Osteoblast (primary cell): ENCODE results near the gene CBX1. TPM values are rescaled to one million over a fixed set of nuclear protein-coding genes. Genes with fewer than 3 reads are reported as not detected.

Experiments
- DNase-seq: peaks from one replicate; pipeline ENCODE4 v3.0.0; 2011; ENCODE audit warnings: low spot score, mixed read lengths; ENCODE audit not compliant: insufficient read length; ENCODE audit errors: missing footprints
- H2AFZ ChIP-seq: 2 replicates; pipeline ENCODE4 v1.6.0; 2011; ENCODE audit warnings: mild to moderate bottlenecking, low read length
- H3K27ac ChIP-seq: 2 replicates; pipeline ENCODE4 v1.5.1; 2011; ENCODE audit warnings: mild to moderate bottlenecking, low read depth, low read length, moderate library complexity
- H3K27me3 ChIP-seq: 2 replicates; pipeline ENCODE4 v1.6.0; 2012; ENCODE audit warnings: mild to moderate bottlenecking, control low read depth, inconsistent platforms, low read length, moderate library complexity; ENCODE audit not compliant: insufficient read depth
- H3K36me3 ChIP-seq: 2 replicates; pipeline ENCODE4 v1.5.1; 2011; ENCODE audit warnings: mild to moderate bottlenecking, low read length, control low read depth, moderate library complexity; ENCODE audit not compliant: insufficient read depth
- H3K4me1 ChIP-seq: 2 replicates; pipeline ENCODE4 v1.5.1; 2011; ENCODE audit warnings: mild to moderate bottlenecking, low read length, control low read depth, moderate library complexity; ENCODE audit not compliant: insufficient read depth
- H3K4me2 ChIP-seq: 2 replicates; pipeline ENCODE4 v1.6.0; 2011; ENCODE audit warnings: mild to moderate bottlenecking, low read length; ENCODE audit not compliant: insufficient read depth
- H3K4me3 ChIP-seq: fragments of 200-600 bp; sonication (generic); 3 replicates; pipeline ENCODE4 v1.5.1; 2012; ENCODE audit warnings: mild to moderate bottlenecking, low read length, inconsistent platforms; ENCODE audit not compliant: insufficient read depth
- H3K79me2 ChIP-seq: 2 replicates; pipeline ENCODE4 v1.6.0; 2012; ENCODE audit warnings: mild to moderate bottlenecking, low read length, control low read depth, inconsistent platforms; ENCODE audit not compliant: insufficient read depth
- H3K9me3 ChIP-seq: 2 replicates; pipeline ENCODE4 v1.5.1; 2011; ENCODE audit warnings: low read depth, low read length, control low read depth
- H4K20me1 ChIP-seq: 2 replicates; pipeline ENCODE4 v1.6.0; 2012; ENCODE audit warnings: mild to moderate bottlenecking, low read length, control low read depth; ENCODE audit not compliant: insufficient read depth
- total RNA-seq: library from RNA; depleted of rRNA; stranded (reverse); fragments of >200 nt; gene quantifications from 2 replicates; pipeline ENCODE4 v1.2.3, GENCODE V29; 2012
- TF ChIP-seq, protein P1 (sequence below): IDR thresholded peaks from 2 replicates; pipeline ENCODE4 v1.5.1; 2011; ENCODE audit warnings: mild to moderate bottlenecking, low read depth, low read length, moderate library complexity; ENCODE audit errors: extremely low read depth

The CBX1 gene
- total RNA-seq, 1 donor, result 30.0 TPM

DNA sequence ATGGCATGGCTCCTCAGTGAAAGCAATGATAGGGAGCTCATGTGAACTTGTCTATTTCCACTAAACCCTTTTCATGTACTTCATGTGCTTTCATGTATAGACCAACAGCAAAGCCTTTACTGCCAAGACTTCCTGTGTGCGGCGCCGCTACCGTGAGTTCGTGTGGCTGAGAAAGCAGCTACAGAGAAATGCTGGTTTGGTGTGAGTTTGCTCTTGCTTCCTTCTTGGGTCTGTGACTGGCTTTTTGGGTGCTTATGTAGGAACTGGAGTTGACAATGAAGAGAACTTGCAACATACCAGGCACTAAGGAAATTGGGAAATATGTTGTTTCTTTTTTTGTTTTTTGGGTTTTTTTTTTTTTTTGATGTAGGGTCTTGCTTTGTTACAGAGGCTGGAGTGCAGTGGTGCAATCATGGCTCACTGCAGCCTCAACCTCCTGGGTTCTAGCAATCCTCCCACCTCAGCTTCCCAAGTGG is 12.0 kb upstream of the CBX1 start:
- H3K27me3 ChIP-seq, result no peaks in the 10 kb centered on the region
- peaks cover 49% of the 10 kb centered on the region for H3K79me2 ChIP-seq
- no peak overlapping the region for H2AFZ ChIP-seq
- no peak overlapping the region for H3K4me3 ChIP-seq
- H4K20me1 ChIP-seq, result no peaks in the 10 kb centered on the region
- H3K27ac ChIP-seq, result no peak overlapping the region
- no peak overlapping the region for H3K4me2 ChIP-seq
- H3K9me3 ChIP-seq, result no peaks in the 10 kb centered on the region
- no peak for DNase-seq
- H3K4me1 ChIP-seq, result peaks cover 8% of the 10 kb centered on the region
- TF ChIP-seq, protein P1, sequence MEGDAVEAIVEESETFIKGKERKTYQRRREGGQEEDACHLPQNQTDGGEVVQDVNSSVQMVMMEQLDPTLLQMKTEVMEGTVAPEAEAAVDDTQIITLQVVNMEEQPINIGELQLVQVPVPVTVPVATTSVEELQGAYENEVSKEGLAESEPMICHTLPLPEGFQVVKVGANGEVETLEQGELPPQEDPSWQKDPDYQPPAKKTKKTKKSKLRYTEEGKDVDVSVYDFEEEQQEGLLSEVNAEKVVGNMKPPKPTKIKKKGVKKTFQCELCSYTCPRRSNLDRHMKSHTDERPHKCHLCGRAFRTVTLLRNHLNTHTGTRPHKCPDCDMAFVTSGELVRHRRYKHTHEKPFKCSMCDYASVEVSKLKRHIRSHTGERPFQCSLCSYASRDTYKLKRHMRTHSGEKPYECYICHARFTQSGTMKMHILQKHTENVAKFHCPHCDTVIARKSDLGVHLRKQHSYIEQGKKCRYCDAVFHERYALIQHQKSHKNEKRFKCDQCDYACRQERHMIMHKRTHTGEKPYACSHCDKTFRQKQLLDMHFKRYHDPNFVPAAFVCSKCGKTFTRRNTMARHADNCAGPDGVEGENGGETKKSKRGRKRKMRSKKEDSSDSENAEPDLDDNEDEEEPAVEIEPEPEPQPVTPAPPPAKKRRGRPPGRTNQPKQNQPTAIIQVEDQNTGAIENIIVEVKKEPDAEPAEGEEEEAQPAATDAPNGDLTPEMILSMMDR, result no peak
- peaks cover 16% of the 10 kb centered on the region for H3K36me3 ChIP-seq

DNA sequence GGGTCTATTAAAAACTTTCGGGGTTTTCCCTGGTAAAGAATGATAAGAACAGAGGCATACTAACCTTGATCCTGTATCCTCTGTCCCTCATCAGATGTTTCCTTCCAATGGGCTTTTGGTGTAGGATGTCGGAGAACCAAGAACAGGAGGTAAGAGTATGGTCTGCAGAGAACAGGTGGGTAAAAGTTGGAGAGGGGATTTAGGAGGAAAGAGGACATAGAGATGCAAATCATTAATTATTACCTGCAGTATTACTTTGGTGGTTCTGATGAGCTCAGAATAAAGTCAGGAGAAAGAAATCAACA is 10.6 kb upstream of the CBX1 start:
- H3K27me3 ChIP-seq, result no peaks in the 10 kb centered on the region
- no peak for DNase-seq
- H3K36me3 ChIP-seq, result peaks cover 12% of the 10 kb centered on the region
- H2AFZ ChIP-seq, result no peak overlapping the region
- no peak overlapping the region for H3K4me2 ChIP-seq
- no peak overlapping the region for H3K27ac ChIP-seq
- no peaks in the 10 kb centered on the region for H3K9me3 ChIP-seq
- H3K4me3 ChIP-seq, result no peak overlapping the region
- H3K4me1 ChIP-seq, result peaks cover 13% of the 10 kb centered on the region
- TF ChIP-seq, protein P1, result no peak
- H3K79me2 ChIP-seq, result peaks cover 58% of the 10 kb centered on the region
- no peaks in the 10 kb centered on the region for H4K20me1 ChIP-seq

DNA sequence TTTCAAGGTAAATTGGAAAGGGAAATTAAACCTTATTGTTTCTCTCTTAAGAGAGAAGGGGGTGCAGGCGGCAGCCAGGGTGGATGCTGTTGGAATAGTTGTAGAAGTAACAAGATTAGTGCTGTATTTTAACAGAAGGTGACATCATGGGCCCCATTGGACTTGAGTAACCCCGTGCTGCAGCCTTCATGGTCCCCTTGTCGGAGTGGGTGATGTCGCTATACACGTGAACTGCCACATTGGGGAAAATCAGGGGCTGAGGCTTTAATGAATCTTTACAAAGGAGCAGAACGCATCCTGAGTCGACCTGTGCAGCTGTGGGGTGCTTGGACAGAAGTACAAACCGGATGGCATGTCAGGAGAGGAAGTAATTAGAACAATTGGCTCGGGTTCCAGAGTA is 9.5 kb upstream of the CBX1 start:
- no peaks in the 10 kb centered on the region for H4K20me1 ChIP-seq
- no peaks in the 10 kb centered on the region for H3K9me3 ChIP-seq
- peaks cover 15% of the 10 kb centered on the region for H3K4me1 ChIP-seq
- H3K36me3 ChIP-seq, result peaks cover 12% of the 10 kb centered on the region
- no peak for DNase-seq
- TF ChIP-seq, protein P1, result no peak
- H3K4me2 ChIP-seq, result no peak overlapping the region
- no peak overlapping the region for H3K27ac ChIP-seq
- H3K4me3 ChIP-seq, result no peak overlapping the region
- H3K27me3 ChIP-seq, result no peaks in the 10 kb centered on the region
- H2AFZ ChIP-seq, result no peak overlapping the region
- peaks cover 58% of the 10 kb centered on the region for H3K79me2 ChIP-seq

DNA sequence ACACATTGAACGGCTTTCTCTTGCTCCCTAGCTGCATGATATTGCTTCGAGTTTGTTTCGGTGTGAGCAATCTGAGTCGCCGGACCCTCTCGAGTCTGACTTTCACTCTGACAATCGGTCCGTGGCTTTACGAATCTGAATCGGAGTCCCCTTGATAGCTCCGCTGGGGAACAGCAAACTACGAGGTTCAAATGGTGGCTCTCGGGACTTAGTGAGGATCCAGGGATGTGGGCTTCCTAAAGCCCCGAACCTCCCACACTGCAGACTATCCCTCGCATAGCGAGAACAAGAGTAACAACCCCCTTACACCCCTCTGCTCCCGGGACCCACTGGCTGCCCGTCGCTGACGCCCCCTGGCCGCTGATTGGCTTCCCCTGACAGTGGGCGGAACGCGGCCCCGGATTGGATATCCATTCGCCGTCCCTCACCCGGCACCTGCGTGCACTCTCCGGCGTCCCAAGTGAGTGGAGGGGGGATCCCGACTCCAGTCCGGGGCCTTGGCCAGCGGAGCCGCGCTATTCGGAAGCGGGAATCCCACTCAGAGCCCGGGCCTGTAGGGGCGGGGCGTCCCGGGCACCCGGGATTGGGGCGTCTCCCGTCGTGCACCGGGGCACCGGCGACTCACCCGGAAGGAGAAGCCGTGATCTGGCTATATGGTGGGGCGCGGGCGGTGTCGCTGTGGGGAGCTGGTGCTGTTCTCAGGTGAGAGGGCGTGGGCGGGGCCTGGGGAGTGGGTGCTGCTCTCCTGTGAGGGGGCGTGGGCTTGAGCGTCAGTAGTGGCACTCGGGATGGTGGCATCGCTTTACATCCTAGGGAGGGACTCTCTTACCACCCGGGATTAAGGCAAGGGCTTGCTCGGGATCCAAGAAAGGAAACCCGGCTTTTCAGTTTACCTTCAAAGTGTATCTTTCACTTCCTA is 6.1 kb upstream of the CBX1 start, which contains the start of gene SNX11:
TSS of gene SNX11 (plus strand) at position 630 of the 919 bp plus-strand sequence. CDS start 4,278 bp downstream, outside the sequence.
- Histone ChIP-seq H3K27me3 (no peaks in the 10 kb centered on the region), H2AFZ (peak within 1 kb of the TSS; percentile 100), H3K36me3 (peaks cover 1% of the 10 kb centered on the region), H4K20me1 (no peaks in the 10 kb centered on the region), H3K4me1 (peaks cover 15% of the 10 kb centered on the region), H3K9me3 (no peaks in the 10 kb centered on the region), H3K79me2 (peaks cover 48% of the 10 kb centered on the region), H3K4me3 (peak within 1 kb of the TSS; percentile 98), H3K4me2 (peak within 1 kb of the TSS; percentile 86), H3K27ac (peak within 1 kb of the TSS; percentile 59)
- DNase-seq, result peak; percentile 96
- TF ChIP-seq, protein P1, result no peak
